Omental fat pad (tissue), 4 donors: ENCODE measurements around the gene CLC. TPM values are rescaled to one million over a fixed set of nuclear protein-coding genes. Genes with fewer than 3 reads are reported as not detected.

Experiments
- ATAC-seq: fragments of 150-250 bp; one replicate; pipeline ENCODE4 v1.9.1; 2016; ENCODE audit warnings: mild to moderate bottlenecking, moderate library complexity; ENCODE audit not compliant: low FRiP score
- DNase-seq: peaks from one replicate; pipeline ENCODE4 v3.0.0-alpha.2; 2019; ENCODE audit warnings: low spot score
- CTCF ChIP-seq, 3 donors: fragments of 450-650 bp; IDR thresholded peaks; one replicate each; pipeline ENCODE4 v1.5.1; 2016 to 2017; ENCODE audit warnings: antibody characterized with exemption in 3 of 3, mild to moderate bottlenecking in 3 of 3, moderate library complexity in 2 of 3
- total RNA-seq, 4 donors: library from RNA; depleted of rRNA; stranded (reverse); fragments of >200 nt; gene quantifications; one replicate each; pipeline ENCODE4 v1.1.0, GENCODE V29; 2016

The CLC gene
- total RNA-seq, 4 donors from 2014 or later = not detected

DNA sequence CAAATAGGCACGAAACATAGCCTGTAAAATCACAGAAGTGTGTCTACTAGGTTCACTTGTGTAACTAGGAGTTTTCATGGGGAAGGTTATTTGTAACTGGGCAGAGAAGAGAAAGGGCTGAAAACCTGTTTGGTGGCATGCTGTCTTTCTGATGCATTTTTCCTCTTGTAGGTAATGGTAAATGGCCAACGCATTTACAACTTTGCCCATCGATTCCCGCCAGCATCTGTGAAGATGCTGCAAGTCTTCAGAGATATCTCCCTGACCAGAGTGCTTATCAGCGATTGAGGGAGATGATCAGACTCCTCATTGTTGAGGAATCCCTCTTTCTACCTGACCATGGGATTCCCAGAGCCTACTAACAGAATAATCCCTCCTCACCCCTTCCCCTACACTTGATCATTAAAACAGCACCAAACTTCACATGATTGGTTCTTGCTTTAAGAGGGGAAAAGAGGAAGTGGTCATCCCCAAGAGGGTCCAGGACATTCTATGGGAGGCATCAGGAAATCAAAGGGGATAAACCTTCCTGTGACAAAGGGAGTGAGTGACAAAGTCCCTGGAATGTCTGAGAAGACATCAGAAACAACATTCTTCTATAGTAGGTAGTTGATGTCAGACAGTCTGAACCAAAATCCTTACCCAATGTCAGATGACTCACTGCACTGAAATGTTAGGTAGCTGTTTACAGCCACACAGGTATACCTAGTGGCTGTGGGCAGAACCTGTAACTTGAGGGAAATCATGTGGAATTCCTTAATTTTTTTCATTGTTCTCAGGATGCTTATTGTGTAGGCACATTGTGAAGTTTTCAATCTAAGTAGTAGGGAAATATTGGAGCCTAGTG, 28.6 kb downstream of the CLC start:
- ATAC-seq (no peak), DNase-seq (no peak)
- TF ChIP-seq CTCF (IDR thresholded peaks at IDR 0.05) = no peak

- no peak for ATAC-seq
- DNase-seq = no peak
- TF ChIP-seq CTCF (IDR thresholded peaks at IDR 0.05) = no peak
Observed at GRCh38 chr19:39708594-39708993, 29.2 kb downstream of the CLC start.

- no peak for ATAC-seq
- no peak for TF ChIP-seq CTCF (IDR thresholded peaks at IDR 0.05)
- no peak for DNase-seq
Observed at GRCh38 chr19:39705578-39706188, 32.1 kb downstream of the CLC start.

- no peak for TF ChIP-seq CTCF (IDR thresholded peaks at IDR 0.05)
- DNase-seq (no peak), ATAC-seq (no peak)
Observed at GRCh38 chr19:39704181-39705044, 33.4 kb downstream of the CLC start, which contains the start of gene LGALS14. Gene LGALS14, plus strand, starts transcription at chr19:39704481. Its CDS starts 48 bp downstream, at chr19:39704529.

GRCh38 chr19:39701291-39701690, 36.5 kb downstream of the CLC start:
- DNase-seq = no peak
- no peak for TF ChIP-seq CTCF (IDR thresholded peaks at IDR 0.05)
- ATAC-seq = no peak

DNA sequence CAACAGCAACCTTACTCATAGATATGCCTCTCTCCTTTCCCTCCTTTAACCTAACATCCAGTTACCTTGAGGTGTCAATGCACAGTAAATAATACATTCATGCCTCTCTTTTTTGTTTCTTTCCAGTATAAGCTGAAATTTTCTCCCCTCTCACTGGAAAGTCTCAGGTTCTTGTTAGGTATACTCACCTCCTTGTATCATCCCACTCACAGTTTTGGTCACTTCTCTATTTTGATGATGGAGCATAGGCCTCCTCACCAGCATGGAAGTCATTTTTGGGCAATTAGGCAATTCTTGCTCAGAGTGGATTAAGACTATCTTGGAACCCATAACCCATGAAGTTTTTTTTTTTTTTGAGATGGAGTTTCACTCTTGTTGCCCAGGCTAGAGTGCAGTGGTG, 39.3 kb downstream of the CLC start:
- no peak for TF ChIP-seq CTCF (IDR thresholded peaks at IDR 0.05)
- ATAC-seq (no peak), DNase-seq (no peak)
